ENCODE measurements around the gene PRKCA.

GRCh38 chr17:66698270-66698669 lies 395.9 kb downstream of the PRKCA start:
- TF ChIP-seq CTCF (IDR thresholded peaks at IDR 0.05) (no peak), ZFX (IDR thresholded peaks at IDR 0.05; ENCODE audit: borderline replicate concordance) (no peak)
